GM23338 (cell line): ENCODE results near the gene ACAT2.

Source experiments
- CTCF ChIP-seq, 2 experiments: fragments of 200-600 bp in 1 of 2; sonication (generic) in 1 of 2; conservative IDR thresholded peaks; 2 replicates each; pipeline versions ENCODE4 v1.5.1 to v1.6.1; 2016 to 2017; ENCODE audit warnings: antibody characterized with exemption in 2 of 2, low read depth in 2 of 2, mild to moderate bottlenecking in 2 of 2, moderate library complexity in 1 of 2
- EZH2 ChIP-seq: fragments of 200-600 bp; sonication (generic); IDR thresholded peaks from one replicate; pipeline ENCODE4 v1.8.0; 2017; ENCODE audit warnings: antibody characterized with exemption, mild to moderate bottlenecking, low read depth; ENCODE audit not compliant: unreplicated experiment
- EZH2phosphoT487 ChIP-seq: fragments of 200-600 bp; sonication (generic); IDR thresholded peaks from one replicate; pipeline ENCODE4 v1.8.1; 2018; ENCODE audit warnings: antibody characterized with exemption; ENCODE audit not compliant: unreplicated experiment
- JUNB ChIP-seq: IDR thresholded peaks from one replicate; pipeline ENCODE4 v1.6.1; 2016; ENCODE audit warnings: antibody characterized with exemption; ENCODE audit not compliant: unreplicated experiment
- POLR2AphosphoS5 ChIP-seq: IDR thresholded peaks from 2 replicates; pipeline ENCODE4 v1.6.1; 2016; ENCODE audit warnings: antibody characterized with exemption, low read depth
- REST ChIP-seq: IDR thresholded peaks from one replicate; pipeline ENCODE4 v1.6.1; 2018; ENCODE audit warnings: antibody characterized with exemption; ENCODE audit not compliant: unreplicated experiment

GRCh38 chr6:159739341-159739740 lies 22.5 kb upstream of the ACAT2 start:
- TF ChIP-seq CTCF (conservative IDR thresholded peaks at IDR 0.05; ENCODE audit: low read depth in 2 of 2) = no peak
- no peak for TF ChIP-seq EZH2
- TF ChIP-seq REST = no peak
- no peak for TF ChIP-seq POLR2AphosphoS5
- TF ChIP-seq JUNB = no peak
- no peak for TF ChIP-seq EZH2phosphoT487
